HEK293 (cell line): ENCODE results near the gene RBM17.
"Not testable (repeated sequence)": the region's sequence is repeated elsewhere in the genome, so short reads cannot be mapped to it uniquely, and the experiment has no call there.

ENCODE experiments used
- CTCF ChIA-PET: fragments of 350-600 bp; formaldehyde crosslinking; extraction: SDS; loops from one replicate; lab custom pipeline; 2021; ENCODE audit warnings: antibody characterized with exemption; lab: Yijun Ruan, JAX
- POLR2A ChIA-PET: fragments of 300-600 bp; formaldehyde crosslinking; extraction: SDS; loops from one replicate; lab custom pipeline; 2020; ENCODE audit warnings: antibody characterized with exemption, inconsistent platforms; lab: Yijun Ruan, JAX
- H3K27ac ChIP-seq: fragments of 200-500 bp; sonication (Bioruptor generic); 2 replicates; pipeline ENCODE4 v1.5.1; 2014; ENCODE audit warnings: low read depth, low read length, control low read depth, inconsistent platforms; ENCODE audit errors: extremely low read depth
- H3K36me3 ChIP-seq, 2 experiments: fragments of 200-500 bp in 1 of 2; sonication (Bioruptor generic) in 1 of 2; 1 replicate in 1 of 2; 2 replicates in 1 of 2; pipeline ENCODE4 v1.5.1; 2014 to 2017; ENCODE audit warnings: inconsistent platforms in 2 of 2, low read length in 2 of 2; ENCODE audit not compliant: control insufficient read depth in 2 of 2, insufficient read depth in 1 of 2
- H3K4me1 ChIP-seq: fragments of 200-500 bp; sonication (Bioruptor generic); 2 replicates; pipeline ENCODE4 v1.5.1; 2014; ENCODE audit warnings: mild to moderate bottlenecking, low read length, inconsistent platforms; ENCODE audit not compliant: control insufficient read depth, insufficient read depth
- H3K4me3 ChIP-seq: 2 replicates; pipeline ENCODE4 v1.5.1; 2011; ENCODE audit warnings: low read depth, mild to moderate bottlenecking, control low read depth, low read length, moderate library complexity
- H3K9me3 ChIP-seq: fragments of 200-500 bp; sonication (Bioruptor generic); 2 replicates; pipeline ENCODE4 v1.5.1; 2014; ENCODE audit warnings: low read depth, low read length, inconsistent platforms; ENCODE audit not compliant: control insufficient read depth, insufficient read depth
- BCL11B ChIP-seq: fragments of 450-650 bp; formaldehyde crosslinking; IDR thresholded peaks from 2 replicates; pipeline ENCODE4 v1.5.1; 2016; ENCODE audit warnings: low read depth, missing biosample characterization, missing genetic modification characterization
- KLF16 ChIP-seq: fragments of 450-650 bp; formaldehyde crosslinking; IDR thresholded peaks from 2 replicates; pipeline ENCODE4 v1.5.1; 2017; ENCODE audit warnings: missing biosample characterization, missing genetic modification characterization
- PATZ1 ChIP-seq: fragments of 450-650 bp; formaldehyde crosslinking; IDR thresholded peaks from 2 replicates; pipeline ENCODE4 v1.5.1; 2016; ENCODE audit warnings: missing biosample characterization, missing genetic modification characterization
- SCRT1 ChIP-seq: fragments of 450-650 bp; formaldehyde crosslinking; IDR thresholded peaks from 2 replicates; pipeline ENCODE4 v1.5.1; 2016; ENCODE audit warnings: missing biosample characterization, missing genetic modification characterization, borderline replicate concordance
- ZEB2 ChIP-seq: fragments of 450-650 bp; formaldehyde crosslinking; IDR thresholded peaks from 2 replicates; pipeline ENCODE4 v1.5.1; 2016; ENCODE audit warnings: missing biosample characterization, missing genetic modification characterization
- ZFP37 ChIP-seq: fragments of 450-650 bp; formaldehyde crosslinking; IDR thresholded peaks from 2 replicates; pipeline ENCODE4 v1.5.1; 2016; ENCODE audit warnings: missing biosample characterization, missing genetic modification characterization
- ZFP69B ChIP-seq: fragments of 450-650 bp; formaldehyde crosslinking; IDR thresholded peaks from 2 replicates; pipeline ENCODE4 v1.5.1; 2016; ENCODE audit warnings: missing biosample characterization, missing genetic modification characterization
- ZNF391 ChIP-seq: fragments of 450-650 bp; formaldehyde crosslinking; IDR thresholded peaks from 2 replicates; pipeline ENCODE4 v1.5.1; 2016; ENCODE audit warnings: low read depth, missing biosample characterization, missing genetic modification characterization, borderline replicate concordance
- ZNF449 ChIP-seq: fragments of 450-650 bp; formaldehyde crosslinking; IDR thresholded peaks from 2 replicates; pipeline ENCODE4 v1.5.1; 2017; ENCODE audit warnings: missing biosample characterization, mild to moderate bottlenecking, missing genetic modification characterization, moderate library complexity
- ZNF548 ChIP-seq: fragments of 450-650 bp; formaldehyde crosslinking; IDR thresholded peaks from 2 replicates; pipeline ENCODE4 v1.5.1; 2016; ENCODE audit warnings: missing biosample characterization, missing genetic modification characterization
- ZNF600 ChIP-seq: fragments of 450-650 bp; formaldehyde crosslinking; IDR thresholded peaks from 2 replicates; pipeline ENCODE4 v1.5.1; 2016; ENCODE audit warnings: missing biosample characterization, missing genetic modification characterization
- ZNF654 ChIP-seq: fragments of 450-650 bp; formaldehyde crosslinking; IDR thresholded peaks from 2 replicates; pipeline ENCODE4 v1.5.1; 2016; ENCODE audit warnings: low read depth, missing biosample characterization, missing genetic modification characterization
- ZNF776 ChIP-seq: fragments of 450-650 bp; formaldehyde crosslinking; IDR thresholded peaks from 2 replicates; pipeline ENCODE4 v1.5.0; 2017; ENCODE audit warnings: missing biosample characterization, missing genetic modification characterization, borderline replicate concordance
- ZNF830 ChIP-seq: fragments of 450-650 bp; IDR thresholded peaks from 2 replicates; pipeline ENCODE4 v1.5.0; 2018; ENCODE audit warnings: missing biosample characterization, missing genetic modification characterization, low read depth, mild to moderate bottlenecking, moderate library complexity
- ZSCAN18 ChIP-seq: fragments of 450-650 bp; formaldehyde crosslinking; IDR thresholded peaks from 2 replicates; pipeline ENCODE4 v1.5.1; 2016; ENCODE audit warnings: missing biosample characterization, missing genetic modification characterization

Gene RBM17

GRCh38 chr10:6102128-6102527 is 13.3 kb downstream of the RBM17 start:
- no peaks in the 10 kb centered on the region for H3K4me1 ChIP-seq
- H3K9me3 ChIP-seq, result no peaks in the 10 kb centered on the region
- no peak overlapping the region for H3K4me3 ChIP-seq
- POLR2A ChIA-PET, result no interaction called here
- no peak overlapping the region for H3K27ac ChIP-seq
- TF ChIP-seq ZNF600 (tag by site-specific recombination) (peak; percentile 62; the same call in 1 of the 2 replicates), ZNF449 (peak; percentile 42; the same call in 1 of the 2 replicates), ZSCAN18 (tag by site-specific recombination) (no peak), PATZ1 (tag by site-specific recombination) (no peak)
- peaks cover 37 to 86% of the 10 kb centered on the region in 2 experiments for H3K36me3 ChIP-seq
- CTCF ChIA-PET, result no interaction called here

- CTCF ChIA-PET, result no interaction called here
- no peak overlapping the region for H3K27ac ChIP-seq
- H3K36me3 ChIP-seq, result peaks cover 39 to 84% of the 10 kb centered on the region in 2 experiments
- no peaks in the 10 kb centered on the region for H3K9me3 ChIP-seq
- POLR2A ChIA-PET, result no interaction called here
- TF ChIP-seq KLF16, result no peak
- TF ChIP-seq ZNF548 (tag by site-specific recombination), result no peak
- no peak for TF ChIP-seq ZEB2 (tag by site-specific recombination)
- no peak for TF ChIP-seq ZNF654 (tag by site-specific recombination)
- TF ChIP-seq ZNF776, result no peak
- TF ChIP-seq ZNF830, result no peak
- TF ChIP-seq ZNF391 (tag by site-specific recombination), result no peak
- no peak for TF ChIP-seq ZNF449
- no peak for TF ChIP-seq ZFP69B (tag by site-specific recombination)
- no peak for TF ChIP-seq SCRT1 (tag by site-specific recombination)
- no peak for TF ChIP-seq BCL11B
- TF ChIP-seq ZFP37, result no peak
- no peaks in the 10 kb centered on the region for H3K4me1 ChIP-seq
- H3K4me3 ChIP-seq, result no peak overlapping the region
Observed at GRCh38 chr10:6103591-6103990, 14.8 kb downstream of the RBM17 start.

DNA sequence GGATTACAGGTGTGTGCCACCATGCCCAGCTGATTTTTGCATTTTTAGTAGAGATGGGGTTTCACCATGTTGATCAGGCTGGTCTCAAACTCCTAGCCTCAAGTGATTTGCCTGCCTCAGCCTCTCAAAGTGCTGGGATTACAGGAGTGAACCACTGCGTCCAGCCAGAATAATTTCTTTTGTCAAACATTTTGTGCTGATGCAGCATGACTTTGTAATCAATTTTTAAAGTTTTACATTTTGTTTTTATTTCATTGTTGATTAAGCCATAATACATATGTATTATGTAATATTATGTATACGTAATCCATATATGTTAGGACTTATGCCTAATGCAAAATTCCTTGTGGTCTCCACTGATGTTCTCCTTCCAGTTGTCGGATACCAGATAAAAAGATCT is 18.8 kb downstream of the RBM17 start:
- H3K4me1 ChIP-seq, H3K4me3 ChIP-seq, POLR2A ChIA-PET, H3K9me3 ChIP-seq: not testable (repeated sequence)
- Histone ChIP-seq H3K36me3 (peaks cover 32 to 93% of the 10 kb centered on the region in 2 experiments), H3K27ac (0 out of 2 replicates have a peak overlapping the region, but pooled peaks have one; percentile 14)
- CTCF ChIA-PET, result interaction anchor here (0.7 to 3.3 kb wide), 2 partner anchors 114 to 294 kb away, joined by 3 to 23 read pairs; no protein-coding TSS in a partner anchor
